ENCODE data around the gene TGFBR2. TPM values are rescaled to one million over a fixed set of nuclear protein-coding genes. Genes with fewer than 3 reads are reported as not detected.

Gene TGFBR2
- total RNA-seq, 1 experiment from 2014 or later, result 45.9 TPM

DNA sequence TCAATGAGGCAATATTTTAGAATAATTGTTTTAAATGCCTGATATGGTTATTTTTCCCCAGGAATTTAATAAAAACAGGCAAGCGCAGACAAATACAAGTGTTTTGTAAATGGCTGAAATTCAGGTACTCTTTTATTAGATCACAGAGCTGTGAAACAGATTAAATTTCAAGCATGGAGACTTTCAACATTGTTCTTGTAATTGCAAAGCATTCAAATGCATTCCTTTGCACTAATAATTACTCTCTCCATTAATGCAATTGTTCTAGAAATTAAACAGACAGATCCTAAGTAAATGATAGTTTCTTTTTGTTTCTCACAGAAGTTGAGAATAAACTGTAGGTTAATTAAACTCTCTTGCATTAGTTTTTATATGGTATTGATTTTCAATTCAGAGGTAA, 42.4 kb upstream of the TGFBR2 start:
- in situ Hi-C loops (cut with HindIII; ENCODE audit: low pct_unique_long_range_greater_than_20kb, low sequenced_read_pairs), result no loop called here
- CTCF ChIA-PET, result no interaction called here
- ATAC-seq (no peak), DNase-seq (ENCODE audit: low read depth, low spot score) (no peak)
- no peaks in the 10 kb centered on the region for H3K27me3 ChIP-seq (ENCODE audit: control insufficient read depth, insufficient read depth, low read length)
- H3K27ac ChIP-seq (ENCODE audit: low read length), result no peak overlapping the region
- no peak overlapping the region for H3K4me3 ChIP-seq (ENCODE audit: low read depth in 2 of 2, low read length in 2 of 2)
- no peaks in the 10 kb centered on the region for H3K9me3 ChIP-seq (ENCODE audit: control insufficient read depth, insufficient read depth, low read depth, low read length)
- TF ChIP-seq CTCF (IDR thresholded peaks at IDR 0.05), result no peak
- TF ChIP-seq, protein P1, sequence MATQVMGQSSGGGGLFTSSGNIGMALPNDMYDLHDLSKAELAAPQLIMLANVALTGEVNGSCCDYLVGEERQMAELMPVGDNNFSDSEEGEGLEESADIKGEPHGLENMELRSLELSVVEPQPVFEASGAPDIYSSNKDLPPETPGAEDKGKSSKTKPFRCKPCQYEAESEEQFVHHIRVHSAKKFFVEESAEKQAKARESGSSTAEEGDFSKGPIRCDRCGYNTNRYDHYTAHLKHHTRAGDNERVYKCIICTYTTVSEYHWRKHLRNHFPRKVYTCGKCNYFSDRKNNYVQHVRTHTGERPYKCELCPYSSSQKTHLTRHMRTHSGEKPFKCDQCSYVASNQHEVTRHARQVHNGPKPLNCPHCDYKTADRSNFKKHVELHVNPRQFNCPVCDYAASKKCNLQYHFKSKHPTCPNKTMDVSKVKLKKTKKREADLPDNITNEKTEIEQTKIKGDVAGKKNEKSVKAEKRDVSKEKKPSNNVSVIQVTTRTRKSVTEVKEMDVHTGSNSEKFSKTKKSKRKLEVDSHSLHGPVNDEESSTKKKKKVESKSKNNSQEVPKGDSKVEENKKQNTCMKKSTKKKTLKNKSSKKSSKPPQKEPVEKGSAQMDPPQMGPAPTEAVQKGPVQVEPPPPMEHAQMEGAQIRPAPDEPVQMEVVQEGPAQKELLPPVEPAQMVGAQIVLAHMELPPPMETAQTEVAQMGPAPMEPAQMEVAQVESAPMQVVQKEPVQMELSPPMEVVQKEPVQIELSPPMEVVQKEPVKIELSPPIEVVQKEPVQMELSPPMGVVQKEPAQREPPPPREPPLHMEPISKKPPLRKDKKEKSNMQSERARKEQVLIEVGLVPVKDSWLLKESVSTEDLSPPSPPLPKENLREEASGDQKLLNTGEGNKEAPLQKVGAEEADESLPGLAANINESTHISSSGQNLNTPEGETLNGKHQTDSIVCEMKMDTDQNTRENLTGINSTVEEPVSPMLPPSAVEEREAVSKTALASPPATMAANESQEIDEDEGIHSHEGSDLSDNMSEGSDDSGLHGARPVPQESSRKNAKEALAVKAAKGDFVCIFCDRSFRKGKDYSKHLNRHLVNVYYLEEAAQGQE (IDR thresholded peaks at IDR 0.05; ENCODE audit: insufficient read depth in 1 of 2, low read depth in 2 of 2, low read length in 1 of 2), result no peak
- H3K4me1 ChIP-seq (ENCODE audit: control insufficient read depth, insufficient read depth, low read length), result no peaks in the 10 kb centered on the region
- POLR2A ChIA-PET, result no interaction called here
- BruUV-seq (replicated peaks), result no TSS peak
- no peaks in the 10 kb centered on the region for H3K36me3 ChIP-seq (ENCODE audit: control insufficient read depth, insufficient read depth, low read length)
- intact Hi-C loops (cut with micrococcal nuclease; ENCODE audit: unreplicated experiment), result no loop called here

- no peaks in the 10 kb centered on the region for H3K36me3 ChIP-seq (ENCODE audit: control insufficient read depth, insufficient read depth, low read length)
- DNase-seq (ENCODE audit: low read depth, low spot score) (no peak), ATAC-seq (no peak)
- H3K27ac ChIP-seq (ENCODE audit: low read length), result no peak overlapping the region
- no peak; the same call in 1 of the 2 replicates for TF ChIP-seq CTCF (IDR thresholded peaks at IDR 0.05)
- intact Hi-C loops (cut with micrococcal nuclease; ENCODE audit: unreplicated experiment) (no loop called here), in situ Hi-C loops (cut with HindIII; ENCODE audit: low pct_unique_long_range_greater_than_20kb, low sequenced_read_pairs) (no loop called here)
- no peaks in the 10 kb centered on the region for H3K4me1 ChIP-seq (ENCODE audit: control insufficient read depth, insufficient read depth, low read length)
- CTCF ChIA-PET, result no interaction called here
- BruUV-seq (replicated peaks), result no TSS peak
- POLR2A ChIA-PET, result no interaction called here
- H3K4me3 ChIP-seq (ENCODE audit: low read depth in 2 of 2, low read length in 2 of 2), result no peak overlapping the region
- no peaks in the 10 kb centered on the region for H3K27me3 ChIP-seq (ENCODE audit: control insufficient read depth, insufficient read depth, low read length)
- no peaks in the 10 kb centered on the region for H3K9me3 ChIP-seq (ENCODE audit: control insufficient read depth, insufficient read depth, low read depth, low read length)
Measured at GRCh38 chr3:30567139-30567753, 39.2 kb upstream of the TGFBR2 start.

GRCh38 chr3:30576946-30577345, 29.5 kb upstream of the TGFBR2 start:
- BruUV-seq (replicated peaks), result no TSS peak
- H3K27me3 ChIP-seq (ENCODE audit: control insufficient read depth, insufficient read depth, low read length), result no peaks in the 10 kb centered on the region
- H3K4me3 ChIP-seq (ENCODE audit: low read depth in 2 of 2, low read length in 2 of 2), result no peak overlapping the region
- intact Hi-C loops (cut with micrococcal nuclease; ENCODE audit: unreplicated experiment) (no loop called here), in situ Hi-C loops (cut with HindIII; ENCODE audit: low pct_unique_long_range_greater_than_20kb, low sequenced_read_pairs) (no loop called here)
- DNase-seq (ENCODE audit: low read depth, low spot score), result no peak
- no peak overlapping the region for H3K27ac ChIP-seq (ENCODE audit: low read length)
- no peak for ATAC-seq
- ChIA-PET POLR2A (no interaction called here), CTCF (no interaction called here)
- H3K4me1 ChIP-seq (ENCODE audit: control insufficient read depth, insufficient read depth, low read length), result no peaks in the 10 kb centered on the region
- H3K36me3 ChIP-seq (ENCODE audit: control insufficient read depth, insufficient read depth, low read length), result no peaks in the 10 kb centered on the region
- no peaks in the 10 kb centered on the region for H3K9me3 ChIP-seq (ENCODE audit: control insufficient read depth, insufficient read depth, low read depth, low read length)
- TF ChIP-seq CTCF (IDR thresholded peaks at IDR 0.05) (no peak), TCF7L2 (IDR thresholded peaks at IDR 0.05; ENCODE audit: low read depth, low read length) (no peak)
- TF ChIP-seq, protein P1 (IDR thresholded peaks at IDR 0.05; ENCODE audit: insufficient read depth in 1 of 2, low read depth in 2 of 2, low read length in 1 of 2), result no peak

All from Panc1 (cell line).